NCI-H345 treated with DMSO at 0.1 percent for 48 hours (cell line): Measurements from ENCODE around the gene HACE1.
"Not testable (repeated sequence)": the region's sequence is repeated elsewhere in the genome, so short reads cannot be mapped to it uniquely, and the experiment has no call there.

ENCODE experiments used
- DNase-seq: peaks from one replicate; lab custom pipeline; 2025; ENCODE audit not compliant: unreplicated experiment; lab: John Stamatoyannopoulos, UW

The HACE1 gene

GRCh38 chr6:104835782-104836181 is 23.9 kb downstream of the HACE1 start:
- DNase-seq, result no peak

- DNase-seq, result no peak
These were observed 30.3 kb downstream of the HACE1 start for GRCh38 chr6:104829183-104829958.

GRCh38 chr6:104828478-104828877 is 31.2 kb downstream of the HACE1 start:
- no peak for DNase-seq

- not testable (repeated sequence) for DNase-seq
These were observed 38.9 kb downstream of the HACE1 start for GRCh38 chr6:104820820-104821219.

- no peak for DNase-seq
These were observed 43.6 kb downstream of the HACE1 start for GRCh38 chr6:104816125-104816524.

- no peak for DNase-seq
These were observed 45.0 kb downstream of the HACE1 start for GRCh38 chr6:104814743-104815142.

GRCh38 chr6:104813552-104813951 is 46.2 kb downstream of the HACE1 start:
- no peak for DNase-seq

GRCh38 chr6:104809116-104809515 is 50.6 kb downstream of the HACE1 start:
- no peak for DNase-seq

GRCh38 chr6:104805335-104805734 is 54.4 kb downstream of the HACE1 start:
- DNase-seq, result not testable (repeated sequence)

- no peak for DNase-seq
These were observed 60.5 kb downstream of the HACE1 start for GRCh38 chr6:104799134-104799657.

GRCh38 chr6:104796031-104796785 is 63.5 kb downstream of the HACE1 start:
- no peak for DNase-seq

- no peak for DNase-seq
These were observed 64.4 kb downstream of the HACE1 start for GRCh38 chr6:104795363-104795762.

GRCh38 chr6:104789770-104790190 is 69.9 kb downstream of the HACE1 start:
- DNase-seq, result no peak

GRCh38 chr6:104788400-104788799 is 71.3 kb downstream of the HACE1 start:
- DNase-seq, result no peak

GRCh38 chr6:104787305-104787704 is 72.4 kb downstream of the HACE1 start:
- no peak for DNase-seq

GRCh38 chr6:104784884-104785283 is 74.8 kb downstream of the HACE1 start:
- DNase-seq, result no peak

GRCh38 chr6:104771258-104771832 is 88.4 kb downstream of the HACE1 start:
- no peak for DNase-seq

- no peak for DNase-seq
These were observed 90.8 kb downstream of the HACE1 start for GRCh38 chr6:104768906-104769305.

GRCh38 chr6:104766595-104766994 is 93.1 kb downstream of the HACE1 start:
- no peak for DNase-seq

- DNase-seq, result no peak
These were observed 104.8 kb downstream of the HACE1 start for GRCh38 chr6:104754788-104755409.

- no peak for DNase-seq
These were observed 106.5 kb downstream of the HACE1 start for GRCh38 chr6:104753251-104753650.
